UCSD-AML1 (cell line): ENCODE data around the gene SOX15.
"Not testable (repeated sequence)": the region's sequence is repeated elsewhere in the genome, so short reads cannot be mapped to it uniquely, and the experiment has no call there.

Experiments
- DNase-seq: peaks from one replicate; lab custom pipeline; 2025; ENCODE audit not compliant: unreplicated experiment; lab: John Stamatoyannopoulos, UW

The SOX15 gene

GRCh38 chr17:7589891-7590691 is at the start of gene SOX15:
Gene SOX15, minus strand, starts transcription at chr17:7590094. Its CDS starts 418 bp downstream, at chr17:7589676.
- DNase-seq: no peak

- DNase-seq: no peak
These were observed 46.3 kb upstream of the SOX15 start for GRCh38 chr17:7636163-7636562.

GRCh38 chr17:7634384-7634783 is 44.5 kb upstream of the SOX15 start:
- peak; percentile 70 for DNase-seq

- DNase-seq: no peak
These were observed 43.2 kb upstream of the SOX15 start for GRCh38 chr17:7633093-7633492.

DNA sequence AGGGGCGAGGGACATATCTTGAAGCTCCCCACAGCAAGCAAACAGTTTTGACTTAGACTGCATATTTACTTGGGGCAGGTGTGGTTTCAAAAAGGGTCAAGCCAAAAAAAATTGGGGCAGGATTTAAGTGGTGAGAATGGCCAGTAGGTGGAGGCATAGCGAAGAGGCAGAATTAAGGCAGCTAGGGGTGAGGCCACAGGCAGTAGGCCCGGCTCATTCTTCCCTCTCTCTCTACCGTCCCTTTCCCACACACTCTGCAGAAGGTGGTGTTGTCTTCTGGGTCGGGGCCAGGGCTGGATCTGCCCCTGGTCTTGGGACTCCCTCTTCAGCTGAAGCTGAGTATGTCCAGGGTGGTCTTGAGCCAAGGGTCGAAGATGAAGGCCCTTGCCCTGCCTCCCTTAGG is 42.6 kb upstream of the SOX15 start:
- peak; percentile 43 for DNase-seq

GRCh38 chr17:7631398-7632380 is 41.8 kb upstream of the SOX15 start:
- DNase-seq: no peak

GRCh38 chr17:7629939-7630571 is 40.2 kb upstream of the SOX15 start, which contains the start of gene SHBG:
Gene SHBG, plus strand, starts transcription at chr17:7630135. Its CDS starts 38 bp downstream, at chr17:7630173.
- no peak for DNase-seq

DNA sequence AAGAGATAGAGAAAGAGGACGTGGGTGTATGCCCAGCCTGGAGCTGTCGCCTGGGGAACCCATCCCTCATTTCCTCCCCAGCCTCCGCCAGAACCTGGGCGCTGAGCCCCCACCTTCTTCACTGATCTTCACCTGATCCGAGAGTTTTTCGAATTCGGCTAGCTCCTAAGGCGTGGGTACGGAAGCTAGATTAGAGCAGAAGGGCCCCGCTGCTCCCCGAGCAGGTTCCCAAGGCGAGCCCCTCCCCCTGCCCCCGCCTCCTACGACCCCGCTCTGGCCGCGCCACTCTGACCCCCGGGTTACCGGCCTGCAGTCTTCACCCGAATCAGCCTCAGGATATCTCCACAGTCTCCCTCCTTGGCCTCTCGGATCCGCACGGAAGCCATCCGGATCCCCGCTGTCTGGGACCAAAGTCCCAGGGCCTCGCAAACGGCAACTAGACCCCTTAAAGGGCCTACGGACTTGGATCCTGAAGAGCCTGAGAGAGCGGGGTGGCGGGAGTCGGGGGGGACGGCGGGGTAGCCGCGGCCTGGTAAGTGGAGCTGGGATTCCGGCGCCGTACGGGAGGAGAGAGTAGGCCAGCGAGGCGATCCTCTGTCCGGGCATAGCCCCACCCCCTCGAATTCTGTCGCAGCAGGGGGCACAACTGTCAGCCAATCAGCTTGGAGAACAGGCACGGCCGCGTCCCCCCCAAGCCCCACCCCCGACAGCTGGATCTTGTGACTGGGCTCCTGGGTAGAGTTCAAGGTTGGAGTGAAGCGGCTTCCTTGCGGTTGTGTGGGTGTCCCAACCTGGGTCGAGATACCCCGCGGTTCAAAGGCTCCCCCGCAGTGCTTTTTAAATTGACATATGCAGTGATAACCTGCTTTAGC is 37.6 kb upstream of the SOX15 start, which contains the start of gene SAT2:
Gene SAT2, minus strand, starts transcription at position 572 of the 872 bp plus-strand sequence. Its CDS starts 186 bp downstream, at position 386.
- peak; percentile 89 for DNase-seq

GRCh38 chr17:7626956-7627249 is 37.0 kb upstream of the SOX15 start:
- no peak for DNase-seq

- DNase-seq: no peak
These were observed 36.4 kb upstream of the SOX15 start for GRCh38 chr17:7626307-7626706.

DNA sequence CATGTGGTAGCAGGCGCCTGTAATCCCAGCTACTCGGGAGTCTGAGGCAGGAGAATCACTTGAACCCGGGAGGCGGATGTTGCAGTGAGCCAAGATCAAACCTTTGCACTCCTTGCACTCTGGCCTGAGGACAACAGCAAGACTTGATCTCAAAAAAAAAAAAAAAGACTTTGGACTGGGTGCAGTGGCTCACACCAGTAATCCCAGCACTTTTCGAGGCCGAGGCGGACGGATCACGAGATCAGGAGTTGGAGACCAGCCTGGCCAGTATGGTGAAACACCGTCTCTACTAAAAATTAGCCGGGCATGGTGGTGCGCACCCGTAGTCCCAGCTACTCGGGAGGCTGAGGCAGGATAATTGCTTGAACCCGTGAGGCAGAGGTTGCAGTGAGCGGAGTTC is 35.9 kb upstream of the SOX15 start:
- DNase-seq: not testable (repeated sequence)

GRCh38 chr17:7623661-7624060 is 33.8 kb upstream of the SOX15 start:
- no peak for DNase-seq

- DNase-seq: no peak
These were observed 30.9 kb upstream of the SOX15 start for GRCh38 chr17:7620835-7621234.

DNA sequence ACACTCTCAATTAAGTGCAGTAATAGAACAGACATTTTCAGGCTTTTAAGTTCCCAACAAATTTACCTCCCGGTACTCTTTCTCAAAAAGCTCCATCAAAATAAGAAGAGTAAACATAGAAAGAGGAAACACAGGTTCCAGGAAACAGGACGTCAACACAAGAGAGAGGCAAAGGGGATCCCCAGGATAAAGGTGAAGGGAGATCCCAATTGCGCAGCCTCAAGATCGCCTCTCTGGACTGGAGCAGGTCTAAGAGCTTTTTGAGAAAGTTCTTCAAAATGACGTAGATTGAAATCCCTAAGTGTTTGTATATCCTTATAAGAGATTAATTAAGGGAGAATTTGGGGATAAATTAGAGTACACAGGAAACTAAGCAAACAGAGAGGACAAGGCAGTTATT is 28.7 kb upstream of the SOX15 start:
- DNase-seq: no peak

GRCh38 chr17:7615265-7615747 is 25.4 kb upstream of the SOX15 start:
- no peak for DNase-seq

GRCh38 chr17:7614425-7615264 is 24.8 kb upstream of the SOX15 start, which contains the start of gene FXR2:
Gene FXR2, minus strand, starts transcription at chr17:7614897. Its CDS starts 365 bp downstream, at chr17:7614532.
- DNase-seq: peak; percentile 99

- no peak for DNase-seq
These were observed 24.0 kb upstream of the SOX15 start for GRCh38 chr17:7613769-7614424.

DNA sequence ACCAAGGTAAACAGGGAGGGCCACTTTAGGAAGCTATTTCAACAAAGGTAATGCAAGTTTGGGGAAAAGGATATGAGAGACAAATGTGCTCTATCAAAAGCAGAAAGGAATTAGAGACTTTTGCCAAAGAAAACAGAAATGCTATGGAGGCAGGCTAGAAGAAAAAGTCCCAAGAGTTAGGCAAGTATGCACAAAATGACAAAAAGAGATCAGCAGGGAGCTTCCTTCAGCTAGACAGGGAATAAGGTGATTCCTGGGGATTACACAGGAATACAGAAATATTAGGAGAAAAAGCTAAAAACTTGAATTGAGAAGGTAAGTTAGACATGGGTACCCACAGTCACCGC is 22.4 kb upstream of the SOX15 start:
- no peak for DNase-seq
